Left cardiac atrium (tissue), 4 donors: ENCODE results near the gene RAMAC. TPM values are rescaled to one million over a fixed set of nuclear protein-coding genes. Genes with fewer than 3 reads are reported as not detected.
A peak's percentile ranks its signal among the peaks of the same experiment; 100 is the strongest.

Experiments
- ATAC-seq, 2 donors: fragments of 200-7000 bp; cut with Tn5 transposase; one replicate each; pipeline ENCODE4 v1.9.1; 2020; ENCODE audit warnings: mild to moderate bottlenecking in 2 of 2, moderate library complexity in 2 of 2
- DNase-seq: peaks from one replicate; pipeline ENCODE4 v3.0.0-alpha.2; 2020
- intact Hi-C, 2 donors: fragments of 100-400 bp; cut with DNase I; formaldehyde crosslinking; loops; one replicate each; pipeline versions ENCODE4 v1.14.1 to v1.15.1; 2022 to 2023
- total RNA-seq, 2 donors: library from RNA; stranded (reverse); fragmentation: NEBNext Ultra II Directional; extraction: Animal tissue kit (Norgen Biotek cat#: 25700); gene quantifications; one replicate each; pipeline ENCODE4 v1.2.1, GENCODE V29; 2021
- donor health status: DM: no; HTN: yes; CAD: no.
- donor health status: DM: no; HTN: yes; CAD: no; lungs with severe emphysema.
- donor health status: DM: yes; HTN: yes; CAD: no.
- donor health status: Dilated cardiomyopathy.

RAMAC gene
- total RNA-seq, 2 donors from 2014 or later: 13.5 to 13.6 TPM

GRCh38 chr15:82963471-82964341 lies 22.3 kb upstream of the RAMAC start:
- intact Hi-C loops: no loop called here
- DNase-seq (no peak), ATAC-seq (peak in 1 of 2 donors; percentile 67)

- no peak for ATAC-seq
- intact Hi-C loops: no loop called here
- DNase-seq: no peak
Measured at GRCh38 chr15:82964890-82965289, 21.1 kb upstream of the RAMAC start.

- intact Hi-C loops: no loop called here
- DNase-seq (no peak), ATAC-seq (no peak)
Measured at GRCh38 chr15:82966671-82967071, 19.3 kb upstream of the RAMAC start.

GRCh38 chr15:82968066-82968465 lies 17.9 kb upstream of the RAMAC start:
- no peak for ATAC-seq
- intact Hi-C loops: no loop called here

GRCh38 chr15:82969353-82969752 lies 16.7 kb upstream of the RAMAC start:
- intact Hi-C loops: no loop called here
- ATAC-seq (no peak), DNase-seq (no peak)

More at GRCh38 chr15:82968066-82968465, 17.9 kb upstream of the RAMAC start:
- DNase-seq: no peak

GRCh38 chr15:82970078-82970686 lies 15.8 kb upstream of the RAMAC start:
- intact Hi-C loops: no loop called here
- ATAC-seq: no peak
- no peak for DNase-seq

- intact Hi-C loops: no loop called here
- ATAC-seq: peak in 1 of 2 donors; percentile 34
Measured at GRCh38 chr15:82970696-82971095, 15.3 kb upstream of the RAMAC start.

GRCh38 chr15:82971218-82971984 lies 14.6 kb upstream of the RAMAC start:
- intact Hi-C loops: no loop called here
- ATAC-seq: peak in 1 of 2 donors; percentile 23
- no peak for DNase-seq

More at GRCh38 chr15:82970696-82971095, 15.3 kb upstream of the RAMAC start:
- DNase-seq: no peak

- intact Hi-C loops: no loop called here
- no peak for DNase-seq
- ATAC-seq: no peak
Measured at GRCh38 chr15:82972990-82973389, 13.0 kb upstream of the RAMAC start.

GRCh38 chr15:82977076-82977475 lies 8.9 kb upstream of the RAMAC start:
- DNase-seq: no peak
- intact Hi-C loops: no loop called here
- ATAC-seq: no peak

- ATAC-seq: no peak
- intact Hi-C loops: no loop called here
- no peak for DNase-seq
Measured at GRCh38 chr15:82978438-82978837, 7.6 kb upstream of the RAMAC start.

GRCh38 chr15:82979726-82980125 lies 6.3 kb upstream of the RAMAC start:
- intact Hi-C loops: no loop called here
- ATAC-seq (no peak), DNase-seq (no peak)

GRCh38 chr15:82980981-82981380 lies 5.0 kb upstream of the RAMAC start:
- DNase-seq (no peak), ATAC-seq (no peak)
- intact Hi-C loops: no loop called here

- peak; percentile 9 to 16 for ATAC-seq
- no peak for DNase-seq
- intact Hi-C loops: no loop called here
Measured at GRCh38 chr15:82986442-82986780, 401 bp downstream of the RAMAC start.

GRCh38 chr15:82992436-82992998 lies 6.5 kb downstream of the RAMAC start:
- intact Hi-C loops: no loop called here

GRCh38 chr15:82993144-82993543 lies 7.1 kb downstream of the RAMAC start:
- intact Hi-C loops: no loop called here
- no peak for DNase-seq
- ATAC-seq: no peak

More at GRCh38 chr15:82992436-82992998, 6.5 kb downstream of the RAMAC start:
- DNase-seq (no peak), ATAC-seq (no peak)

GRCh38 chr15:82995076-82995475 lies 9.1 kb downstream of the RAMAC start:
- intact Hi-C loops: no loop called here
- DNase-seq: no peak
- ATAC-seq: no peak

GRCh38 chr15:82995938-82996337 lies 9.9 kb downstream of the RAMAC start:
- no peak for DNase-seq
- intact Hi-C loops: no loop called here
- ATAC-seq: no peak

GRCh38 chr15:82999426-82999825 lies 13.4 kb downstream of the RAMAC start:
- no peak for DNase-seq

More at GRCh38 chr15:82999426-82999825, 13.4 kb downstream of the RAMAC start:
- ATAC-seq: no peak
- intact Hi-C loops: no loop called here
